Smooth muscle cell (in vitro differentiated cells): ENCODE data around the gene ILK. TPM values are rescaled to one million over a fixed set of nuclear protein-coding genes. Genes with fewer than 3 reads are reported as not detected.

ENCODE experiments used
- DNase-seq: peaks from one replicate; lab custom pipeline; 2025; ENCODE audit not compliant: unreplicated experiment; lab: John Stamatoyannopoulos, UW
- H2AFZ ChIP-seq: fragments of 200-600 bp; sonication (generic); 2 replicates; pipeline ENCODE4 v1.6.0; 2016; ENCODE audit warnings: antibody characterized with exemption, low read depth, mild to moderate bottlenecking
- H3F3A ChIP-seq: fragments of 200-600 bp; sonication (generic); 2 replicates; pipeline ENCODE4 v1.6.0; 2017; ENCODE audit warnings: antibody characterized with exemption, low read depth
- H3K27ac ChIP-seq: fragments of 200-600 bp; sonication (generic); 2 replicates; pipeline ENCODE4 v1.5.1; 2016; ENCODE audit warnings: low read depth, mild to moderate bottlenecking
- H3K27me3 ChIP-seq: fragments of 200-600 bp; sonication (generic); 2 replicates; pipeline ENCODE4 v1.6.1; 2016; ENCODE audit warnings: low read depth, mild to moderate bottlenecking
- H3K36me3 ChIP-seq: fragments of 200-600 bp; sonication (generic); 2 replicates; pipeline ENCODE4 v1.5.1; 2016; ENCODE audit warnings: low read depth
- H3K4me1 ChIP-seq: fragments of 200-600 bp; sonication (generic); 2 replicates; pipeline ENCODE4 v1.5.1; 2016; ENCODE audit warnings: low read depth
- H3K4me2 ChIP-seq: fragments of 200-600 bp; sonication (generic); 2 replicates; pipeline ENCODE4 v1.6.0; 2016; ENCODE audit warnings: mild to moderate bottlenecking
- H3K4me3 ChIP-seq: fragments of 200-600 bp; sonication (generic); 2 replicates; pipeline ENCODE4 v1.5.1; 2016; ENCODE audit warnings: mild to moderate bottlenecking
- H3K79me2 ChIP-seq: fragments of 200-600 bp; sonication (generic); 2 replicates; pipeline ENCODE4 v1.6.0; 2016; ENCODE audit warnings: low read depth, mild to moderate bottlenecking
- H3K9ac ChIP-seq: fragments of 200-600 bp; sonication (generic); 2 replicates; pipeline ENCODE4 v1.6.0; 2016; ENCODE audit warnings: low read depth
- H3K9me3 ChIP-seq: fragments of 200-600 bp; sonication (generic); replicated peaks from 2 replicates; pipeline ENCODE4 v1.5.1; 2016; ENCODE audit warnings: low read depth
- H4K20me1 ChIP-seq: fragments of 200-600 bp; sonication (generic); 2 replicates; pipeline ENCODE4 v1.6.0; 2016; ENCODE audit warnings: low read depth
- CTCF ChIP-seq: fragments of 200-600 bp; sonication (generic); IDR thresholded peaks from 2 replicates; pipeline ENCODE4 v1.5.1; 2017; ENCODE audit warnings: borderline replicate concordance, mild to moderate bottlenecking, antibody characterized with exemption; ENCODE audit not compliant: insufficient read depth, poor library complexity, severe bottlenecking
- WGBS: methylation state at CpG from one replicate; pipeline ENCODE4 v1.1.7; 2016; ENCODE audit warnings: low lambda C conversion rate; 5-methylcytosine and 5-hydroxymethylcytosine counted together
- polyA plus RNA-seq: library from polyadenylated mRNA; unstranded; fragments of >200 nt; fragmentation: Nextera tagmentation; extraction: Ambion mirVana; gene quantifications from 2 replicates; pipeline ENCODE4 v1.2.1, GENCODE V29; 2016
- total RNA-seq: library from RNA; depleted of rRNA; stranded (reverse); fragments of >200 nt; gene quantifications from 2 replicates; pipeline ENCODE4 v1.2.3, GENCODE V29; 2014

Gene ILK
- total and polyA plus RNA-seq, 2 experiments from 2014 or later = 138 to 236 TPM

GRCh38 chr11:6576471-6577373, 26.9 kb upstream of the ILK start:
- Histone ChIP-seq H3K27ac (no peak overlapping the region), H2AFZ (no peak overlapping the region), H3K27me3 (no peaks in the 10 kb centered on the region), H3K9ac (no peak overlapping the region), H3K4me3 (no peak overlapping the region), H3F3A (no peaks in the 10 kb centered on the region), H3K4me2 (no peak overlapping the region), H3K36me3 (no peaks in the 10 kb centered on the region), H3K4me1 (no peaks in the 10 kb centered on the region), H3K9me3 (no peaks in the 10 kb centered on the region), H3K79me2 (no peaks in the 10 kb centered on the region), H4K20me1 (no peaks in the 10 kb centered on the region)
- WGBS = 64% methylated on average over 6 of the region's 6 CpGs
- no peak for TF ChIP-seq CTCF
- no peak for DNase-seq

GRCh38 chr11:6578134-6578533, 25.4 kb upstream of the ILK start:
- no peaks in the 10 kb centered on the region for H4K20me1 ChIP-seq
- WGBS = 100% methylated on average over 1 of the region's 1 CpG
- peaks cover 4% of the 10 kb centered on the region for H3K36me3 ChIP-seq
- no peak overlapping the region for H2AFZ ChIP-seq
- TF ChIP-seq CTCF = no peak
- DNase-seq = no peak
- H3K4me2 ChIP-seq = no peak overlapping the region
- H3K27ac ChIP-seq = no peak overlapping the region
- H3K9ac ChIP-seq = no peak overlapping the region
- no peak overlapping the region for H3K4me3 ChIP-seq
- no peaks in the 10 kb centered on the region for H3K4me1 ChIP-seq
- H3K79me2 ChIP-seq = peaks cover 2% of the 10 kb centered on the region
- H3F3A ChIP-seq = no peaks in the 10 kb centered on the region
- no peaks in the 10 kb centered on the region for H3K9me3 ChIP-seq
- H3K27me3 ChIP-seq = no peaks in the 10 kb centered on the region

GRCh38 chr11:6579681-6580080, 23.9 kb upstream of the ILK start:
- Histone ChIP-seq H3K27ac (no peak overlapping the region), H3K4me1 (no peaks in the 10 kb centered on the region), H3K9ac (no peak overlapping the region), H3K27me3 (no peaks in the 10 kb centered on the region), H3K36me3 (peaks cover 12% of the 10 kb centered on the region), H3K9me3 (peaks cover 4% of the 10 kb centered on the region), H3K79me2 (peaks cover 2% of the 10 kb centered on the region), H2AFZ (no peak overlapping the region), H4K20me1 (no peaks in the 10 kb centered on the region), H3K4me3 (no peak overlapping the region), H3K4me2 (no peak overlapping the region), H3F3A (no peaks in the 10 kb centered on the region)
- DNase-seq = no peak
- 100% methylated on average over 1 of the region's 2 CpGs for WGBS
- TF ChIP-seq CTCF = no peak
